Right atrium auricular region (tissue), 2 donors: ENCODE measurements around the gene INPP5A. TPM values are rescaled to one million over a fixed set of nuclear protein-coding genes. Genes with fewer than 3 reads are reported as not detected.

Source experiments
- DNase-seq: peaks from one replicate; pipeline ENCODE4 v3.0.0-alpha.2; 2019; ENCODE audit warnings: low spot score
- H3K27ac ChIP-seq, 2 donors: fragments of 200-600 bp; sonication (generic); 1 replicate in 1 of 2; 2 replicates in 1 of 2; pipeline ENCODE4 v1.5.1; 2016 to 2019
- H3K27me3 ChIP-seq, 2 donors: fragments of 200-600 bp; sonication (generic); one replicate each; pipeline versions ENCODE4 v1.5.1 to v1.6.0; 2017 to 2019
- H3K36me3 ChIP-seq: fragments of 200-600 bp; sonication (generic); one replicate; pipeline ENCODE4 v1.5.1; 2016
- H3K4me1 ChIP-seq, 2 donors: fragments of 200-600 bp; sonication (generic); one replicate each; pipeline versions ENCODE4 v1.5.1 to v1.6.0; 2017 to 2019
- H3K4me3 ChIP-seq, 2 donors: fragments of 200-600 bp; sonication (generic); 1 replicate in 1 of 2; 2 replicates in 1 of 2; pipeline ENCODE4 v1.5.1; 2017 to 2019; ENCODE audit warnings: mild to moderate bottlenecking in 1 of 2, moderate library complexity in 1 of 2
- H3K9me3 ChIP-seq, 2 donors: fragments of 200-600 bp; sonication (generic); one replicate each; pipeline ENCODE4 v1.5.1; 2019
- CTCF ChIP-seq, 2 donors: fragments of 200-600 bp; sonication (generic); IDR thresholded peaks; one replicate each; pipeline ENCODE4 v1.5.1; 2019; ENCODE audit warnings: antibody characterized with exemption in 2 of 2
- total RNA-seq, 2 donors: library from RNA; depleted of rRNA; stranded (reverse); fragments of >200 nt; gene quantifications; one replicate each; pipeline ENCODE4 v1.1.0, GENCODE V29; 2016

The INPP5A gene
- total RNA-seq, 2 donors from 2014 or later, result 116 to 143 TPM

- H3K36me3 ChIP-seq, result no peaks in the 10 kb centered on the region
- no peak overlapping the region for H3K27ac ChIP-seq
- no peaks in the 10 kb centered on the region for H3K27me3 ChIP-seq
- peaks cover 0 to 9% of the 10 kb centered on the region in 2 donors for H3K9me3 ChIP-seq
- no peak for TF ChIP-seq CTCF (IDR thresholded peaks at IDR 0.05)
- H3K4me1 ChIP-seq, result peaks cover 0 to 19% of the 10 kb centered on the region in 2 donors
- no peak for DNase-seq
- no peak overlapping the region for H3K4me3 ChIP-seq
Observed at GRCh38 chr10:132601567-132601966, 64.0 kb downstream of the INPP5A start.

DNA sequence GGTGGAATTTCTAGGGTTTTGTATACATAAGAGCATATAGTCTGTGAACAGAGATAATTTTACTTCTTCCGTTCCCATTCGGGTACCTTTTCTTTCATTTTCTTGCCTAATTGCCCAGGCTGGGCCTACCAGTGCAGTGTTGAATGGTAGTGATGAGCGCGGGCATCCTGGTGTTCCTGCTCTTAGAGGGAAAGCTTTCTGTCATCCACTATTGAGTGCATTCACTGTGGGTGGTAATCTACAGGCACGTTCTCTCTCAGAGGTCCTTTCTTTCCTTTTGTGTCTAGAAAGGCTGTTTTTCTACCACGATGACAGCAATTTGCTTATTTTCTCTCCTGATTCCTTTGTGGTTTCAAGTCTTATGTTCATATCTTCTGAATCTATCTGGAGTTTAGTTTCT lies 65.0 kb downstream of the INPP5A start:
- TF ChIP-seq CTCF (IDR thresholded peaks at IDR 0.05), result no peak
- DNase-seq, result no peak
- H3K27me3 ChIP-seq, result no peaks in the 10 kb centered on the region
- H3K9me3 ChIP-seq, result peaks cover 0 to 9% of the 10 kb centered on the region in 2 donors
- no peaks in the 10 kb centered on the region for H3K36me3 ChIP-seq
- H3K4me1 ChIP-seq, result peaks cover 0 to 25% of the 10 kb centered on the region in 2 donors
- no peak overlapping the region for H3K4me3 ChIP-seq
- no peak overlapping the region for H3K27ac ChIP-seq

- Histone ChIP-seq H3K27me3 (no peaks in the 10 kb centered on the region), H3K9me3 (peaks cover 0 to 9% of the 10 kb centered on the region in 2 donors), H3K4me1 (peaks cover 0 to 30% of the 10 kb centered on the region in 2 donors), H3K36me3 (no peaks in the 10 kb centered on the region), H3K27ac (no peak overlapping the region), H3K4me3 (no peak overlapping the region)
- TF ChIP-seq CTCF (IDR thresholded peaks at IDR 0.05), result no peak
- no peak for DNase-seq
Observed at GRCh38 chr10:132603851-132604533, 66.4 kb downstream of the INPP5A start.

DNA sequence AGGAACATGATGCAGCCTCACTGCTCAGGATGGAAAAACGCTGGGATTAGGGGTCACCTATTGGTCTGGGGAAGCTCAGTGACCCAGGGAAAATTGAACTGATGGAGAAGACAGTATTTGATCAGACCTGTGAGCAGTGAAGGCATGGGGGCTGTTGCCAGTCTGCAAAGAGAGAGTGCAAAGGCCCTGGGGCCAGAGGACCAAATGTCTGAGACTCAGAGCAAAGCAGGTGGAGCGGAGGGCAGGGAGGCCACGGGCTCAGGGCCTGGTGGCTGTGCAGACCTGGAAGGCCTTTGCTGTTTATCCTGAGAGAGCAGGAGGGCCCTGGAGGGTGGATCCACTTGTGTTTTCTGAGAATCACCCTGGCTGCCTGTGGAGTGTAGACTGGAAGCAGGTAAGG lies 67.1 kb downstream of the INPP5A start:
- H3K4me3 ChIP-seq, result no peak overlapping the region
- H3K27me3 ChIP-seq, result no peaks in the 10 kb centered on the region
- no peak for TF ChIP-seq CTCF (IDR thresholded peaks at IDR 0.05)
- peaks cover 0 to 9% of the 10 kb centered on the region in 2 donors for H3K9me3 ChIP-seq
- no peaks in the 10 kb centered on the region for H3K36me3 ChIP-seq
- peaks cover 0 to 30% of the 10 kb centered on the region in 2 donors for H3K4me1 ChIP-seq
- no peak overlapping the region for H3K27ac ChIP-seq
- DNase-seq, result no peak

GRCh38 chr10:132605390-132605789 lies 67.8 kb downstream of the INPP5A start:
- no peak for TF ChIP-seq CTCF (IDR thresholded peaks at IDR 0.05)
- Histone ChIP-seq H3K4me3 (no peak overlapping the region), H3K4me1 (peaks cover 0 to 30% of the 10 kb centered on the region in 2 donors), H3K9me3 (peaks cover 0 to 6% of the 10 kb centered on the region in 2 donors), H3K27me3 (no peaks in the 10 kb centered on the region), H3K27ac (no peak overlapping the region), H3K36me3 (no peaks in the 10 kb centered on the region)
- DNase-seq, result no peak

DNA sequence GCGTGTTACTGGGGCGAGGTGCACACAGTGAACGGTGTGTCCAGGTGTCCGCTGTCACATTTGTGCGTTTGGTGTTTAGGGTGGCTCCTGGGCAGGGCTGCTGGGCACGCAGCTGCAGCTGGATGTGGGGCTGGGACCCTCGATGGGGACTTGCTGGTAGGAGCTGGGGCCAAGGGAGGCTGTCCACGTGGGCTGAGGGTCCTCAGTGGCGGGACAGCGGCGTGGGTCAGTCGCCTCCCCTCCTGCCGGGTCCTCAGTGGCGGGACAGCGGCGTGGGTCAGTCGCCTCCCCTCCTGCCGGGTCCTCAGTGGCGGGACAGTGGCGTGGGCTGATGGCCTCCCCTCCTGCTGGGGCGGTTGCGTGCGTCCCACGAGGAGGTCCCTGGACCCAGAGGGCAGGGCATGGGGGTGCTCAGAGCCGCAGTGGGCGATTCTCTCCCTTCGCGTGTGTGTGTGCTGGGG lies 68.5 kb downstream of the INPP5A start:
- H3K4me3 ChIP-seq, result no peak overlapping the region
- DNase-seq, result no peak
- H3K4me1 ChIP-seq, result peaks cover 0 to 30% of the 10 kb centered on the region in 2 donors
- H3K27ac ChIP-seq, result no peak overlapping the region
- H3K9me3 ChIP-seq, result no peaks in the 10 kb centered on the region
- H3K27me3 ChIP-seq, result no peaks in the 10 kb centered on the region
- TF ChIP-seq CTCF (IDR thresholded peaks at IDR 0.05), result no peak
- H3K36me3 ChIP-seq, result no peaks in the 10 kb centered on the region
